GM20000 (cell line): ENCODE data around the gene COL18A1.

ENCODE experiments used
- DNase-seq: peaks from one replicate; pipeline ENCODE4 v3.0.0; 2012; ENCODE audit warnings: low spot score
- TF ChIP-seq, protein P1 (sequence below): IDR thresholded peaks from 2 replicates; pipeline ENCODE4 v1.5.1; 2012; ENCODE audit warnings: mild to moderate bottlenecking, control low read depth; ENCODE audit errors: extremely low read depth, missing control alignments

Gene COL18A1

DNA sequence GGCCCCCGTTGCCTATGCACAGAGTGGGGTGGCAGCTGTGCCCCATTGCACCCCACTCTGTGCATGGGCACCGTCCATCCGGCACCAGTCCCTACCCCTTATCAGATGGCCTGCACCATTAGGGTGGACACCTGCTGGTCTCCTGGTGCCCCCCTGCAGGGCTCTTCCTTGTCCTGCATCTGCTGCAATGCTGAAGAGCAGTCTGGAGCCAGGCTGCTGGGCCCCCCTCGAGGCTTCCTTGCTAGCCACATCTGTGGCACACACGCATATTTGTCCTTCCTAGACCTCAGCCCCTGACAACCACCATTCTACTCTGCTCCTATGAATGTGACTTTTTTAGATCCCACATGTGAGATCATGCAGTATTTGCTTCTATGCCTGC, 56.4 kb downstream of the COL18A1 start:
- TF ChIP-seq, protein P1, sequence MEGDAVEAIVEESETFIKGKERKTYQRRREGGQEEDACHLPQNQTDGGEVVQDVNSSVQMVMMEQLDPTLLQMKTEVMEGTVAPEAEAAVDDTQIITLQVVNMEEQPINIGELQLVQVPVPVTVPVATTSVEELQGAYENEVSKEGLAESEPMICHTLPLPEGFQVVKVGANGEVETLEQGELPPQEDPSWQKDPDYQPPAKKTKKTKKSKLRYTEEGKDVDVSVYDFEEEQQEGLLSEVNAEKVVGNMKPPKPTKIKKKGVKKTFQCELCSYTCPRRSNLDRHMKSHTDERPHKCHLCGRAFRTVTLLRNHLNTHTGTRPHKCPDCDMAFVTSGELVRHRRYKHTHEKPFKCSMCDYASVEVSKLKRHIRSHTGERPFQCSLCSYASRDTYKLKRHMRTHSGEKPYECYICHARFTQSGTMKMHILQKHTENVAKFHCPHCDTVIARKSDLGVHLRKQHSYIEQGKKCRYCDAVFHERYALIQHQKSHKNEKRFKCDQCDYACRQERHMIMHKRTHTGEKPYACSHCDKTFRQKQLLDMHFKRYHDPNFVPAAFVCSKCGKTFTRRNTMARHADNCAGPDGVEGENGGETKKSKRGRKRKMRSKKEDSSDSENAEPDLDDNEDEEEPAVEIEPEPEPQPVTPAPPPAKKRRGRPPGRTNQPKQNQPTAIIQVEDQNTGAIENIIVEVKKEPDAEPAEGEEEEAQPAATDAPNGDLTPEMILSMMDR: no peak
- no peak for DNase-seq

DNA sequence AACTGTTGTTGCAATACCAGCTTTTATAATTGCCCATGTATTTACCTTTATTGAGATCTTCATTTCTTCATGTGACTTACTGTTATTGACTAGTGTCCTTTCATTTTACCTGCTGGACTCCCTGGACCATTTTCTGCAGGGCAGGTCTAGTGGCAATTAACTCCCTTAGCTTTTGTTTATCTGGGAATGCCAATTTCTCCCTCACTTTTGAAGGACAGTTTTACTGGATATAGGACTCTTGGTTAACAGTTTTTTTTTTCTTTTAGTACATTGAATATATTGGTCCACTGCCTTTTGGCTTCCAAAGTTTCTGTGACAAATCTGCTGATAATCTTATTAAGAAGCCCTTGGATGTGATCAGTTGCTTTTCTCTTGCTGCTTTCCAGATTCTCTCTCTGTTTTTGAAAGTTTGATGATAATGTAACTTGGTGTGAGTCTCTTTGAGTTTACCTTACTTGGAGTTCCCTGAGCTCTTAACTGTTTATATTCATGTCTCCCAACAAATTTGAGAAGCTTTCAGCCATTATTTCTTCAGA, 56.9 kb downstream of the COL18A1 start:
- DNase-seq: no peak
- TF ChIP-seq, protein P1: no peak

DNA sequence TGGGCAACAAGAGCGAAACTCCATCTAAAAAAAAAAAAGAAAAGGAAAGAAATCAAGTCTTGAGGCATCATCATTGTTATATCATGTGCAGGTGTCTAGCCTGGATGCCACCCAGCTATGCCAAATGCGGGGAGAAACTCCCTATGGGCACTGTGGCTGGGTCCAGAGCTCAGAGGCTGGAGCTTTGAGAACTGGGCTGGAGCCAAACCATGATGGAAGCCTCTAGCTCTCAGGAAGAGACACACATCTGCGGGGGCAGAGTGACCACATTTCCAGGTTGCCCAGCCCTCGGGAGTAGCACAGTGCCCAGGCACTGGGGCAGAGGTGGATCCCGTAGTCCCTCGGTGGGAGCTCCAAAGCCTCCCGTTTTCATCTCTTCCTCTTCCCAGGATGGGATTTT, 58.9 kb downstream of the COL18A1 start:
- TF ChIP-seq, protein P1: no peak
- DNase-seq: no peak

DNA sequence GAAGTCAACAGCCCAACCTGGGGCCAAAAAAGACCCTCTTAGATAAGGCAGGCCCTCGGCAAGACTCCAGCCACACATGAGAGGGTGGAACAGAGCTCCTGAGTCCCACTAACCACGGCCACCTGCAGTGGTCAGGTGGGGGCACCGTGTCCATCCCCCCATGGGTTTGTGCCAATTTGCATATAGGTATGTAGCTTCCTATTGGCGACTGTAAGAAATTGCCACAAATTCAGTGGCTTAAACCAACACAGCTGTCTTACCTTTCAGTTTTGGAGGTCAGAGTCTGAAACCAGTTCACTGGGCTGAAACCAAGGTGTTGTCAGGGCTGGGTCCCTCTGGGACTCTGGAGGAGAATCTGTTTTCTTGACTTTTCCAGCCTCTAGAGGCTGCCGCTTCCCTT, 59.3 kb downstream of the COL18A1 start:
- TF ChIP-seq, protein P1: no peak
- DNase-seq: no peak

DNA sequence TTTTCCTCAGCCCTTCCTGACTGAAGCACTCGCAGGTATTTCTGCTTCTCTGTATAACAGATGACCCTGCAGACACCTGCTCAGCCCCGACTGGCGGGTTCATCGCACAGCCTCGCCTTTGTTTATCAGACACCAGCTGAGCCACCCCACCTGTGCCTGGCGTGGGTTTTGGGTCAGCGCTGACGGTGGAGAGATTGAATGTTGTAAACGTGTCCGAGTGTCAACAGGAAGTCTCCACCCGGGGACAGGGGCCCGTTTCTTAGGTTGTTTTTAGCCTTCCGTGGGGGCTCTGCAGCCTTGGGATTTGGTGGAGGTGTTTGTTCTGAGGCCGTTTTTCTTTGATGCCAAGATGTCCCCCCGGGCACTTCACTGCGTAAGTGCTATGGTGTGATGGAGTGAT, 60.1 kb downstream of the COL18A1 start:
- TF ChIP-seq, protein P1: no peak
- DNase-seq: no peak

DNA sequence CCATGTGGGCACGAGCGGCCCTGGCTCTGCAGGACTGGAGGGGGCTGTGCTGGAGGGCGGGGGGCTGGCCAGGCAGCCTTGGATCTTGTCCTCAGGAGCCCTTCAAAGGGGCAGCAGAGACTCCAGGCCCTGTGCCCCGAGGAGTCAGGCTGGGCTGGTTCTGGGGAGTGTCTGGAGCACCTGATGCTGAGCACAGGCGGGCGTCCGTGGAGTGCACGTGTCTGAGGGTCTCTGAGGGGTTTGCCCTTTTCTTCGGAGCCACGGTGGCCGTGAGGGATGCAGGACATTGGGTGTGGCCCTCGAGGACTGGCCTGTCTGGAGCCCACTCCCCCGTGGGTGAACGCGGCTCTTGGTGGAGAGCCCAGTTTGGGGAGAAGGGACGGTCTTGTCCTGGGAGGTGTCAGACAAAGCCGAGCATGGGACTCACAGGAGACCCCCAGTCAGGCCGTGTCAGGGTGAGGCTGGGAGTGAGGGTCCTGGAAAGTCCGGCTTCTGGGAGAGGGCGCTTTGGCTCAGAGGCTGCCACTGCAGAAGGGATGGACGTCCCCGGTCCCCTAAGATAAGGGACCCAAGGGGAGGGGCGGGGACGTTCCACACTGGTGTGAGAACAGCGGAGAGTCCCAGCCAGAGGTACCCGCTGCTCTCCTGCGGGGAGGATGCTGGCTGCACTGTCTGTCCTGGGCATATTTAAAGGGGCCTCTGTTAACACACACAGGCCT, 60.8 kb downstream of the COL18A1 start:
- no peak for DNase-seq
- TF ChIP-seq, protein P1: no peak

DNA sequence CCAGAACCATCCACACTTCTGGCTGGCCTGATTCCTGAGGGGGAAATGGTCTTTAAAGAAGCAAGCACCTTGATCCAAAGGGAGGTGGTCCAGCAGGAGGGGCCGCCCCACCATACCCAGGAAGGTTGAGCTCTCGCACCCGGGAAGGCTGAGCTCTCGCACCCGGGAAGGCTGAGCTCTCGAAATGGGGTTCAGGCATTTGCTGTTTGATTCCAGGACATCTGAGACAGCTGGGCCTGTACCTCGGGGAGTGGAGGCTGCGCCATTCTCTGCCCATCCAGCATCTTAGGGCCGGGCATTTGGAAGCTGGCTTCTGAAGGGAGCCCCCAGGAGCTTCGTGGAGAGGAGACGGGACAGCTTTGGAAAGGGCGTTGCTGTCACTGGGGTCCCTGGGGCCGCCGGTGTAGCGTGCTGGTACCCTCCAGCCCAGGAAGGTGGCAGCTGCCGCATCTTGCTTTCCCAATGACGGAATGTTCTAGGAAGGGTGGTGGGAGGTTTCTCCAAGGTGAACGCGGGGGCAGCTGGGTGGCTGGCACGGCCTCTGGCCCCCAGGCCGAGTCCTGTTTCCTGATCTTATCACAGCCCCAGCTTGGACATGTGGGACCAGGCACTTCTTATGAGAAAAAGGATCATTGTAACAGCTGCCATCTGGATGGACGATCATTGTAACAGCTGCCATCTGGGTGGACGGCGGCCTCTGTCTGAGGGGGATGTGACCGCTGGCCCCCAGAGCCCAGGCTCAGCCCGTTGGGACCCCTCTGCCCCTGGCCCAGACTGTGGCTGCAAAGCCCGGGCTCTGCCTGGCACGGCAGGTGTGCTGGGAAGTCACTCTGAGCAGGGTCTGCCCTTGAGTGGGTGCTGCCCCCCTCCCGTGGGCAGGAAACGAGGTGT, 61.6 kb downstream of the COL18A1 start:
- TF ChIP-seq, protein P1: no peak
- DNase-seq: no peak
